ENCODE data around the gene TUBGCP5.

DNA sequence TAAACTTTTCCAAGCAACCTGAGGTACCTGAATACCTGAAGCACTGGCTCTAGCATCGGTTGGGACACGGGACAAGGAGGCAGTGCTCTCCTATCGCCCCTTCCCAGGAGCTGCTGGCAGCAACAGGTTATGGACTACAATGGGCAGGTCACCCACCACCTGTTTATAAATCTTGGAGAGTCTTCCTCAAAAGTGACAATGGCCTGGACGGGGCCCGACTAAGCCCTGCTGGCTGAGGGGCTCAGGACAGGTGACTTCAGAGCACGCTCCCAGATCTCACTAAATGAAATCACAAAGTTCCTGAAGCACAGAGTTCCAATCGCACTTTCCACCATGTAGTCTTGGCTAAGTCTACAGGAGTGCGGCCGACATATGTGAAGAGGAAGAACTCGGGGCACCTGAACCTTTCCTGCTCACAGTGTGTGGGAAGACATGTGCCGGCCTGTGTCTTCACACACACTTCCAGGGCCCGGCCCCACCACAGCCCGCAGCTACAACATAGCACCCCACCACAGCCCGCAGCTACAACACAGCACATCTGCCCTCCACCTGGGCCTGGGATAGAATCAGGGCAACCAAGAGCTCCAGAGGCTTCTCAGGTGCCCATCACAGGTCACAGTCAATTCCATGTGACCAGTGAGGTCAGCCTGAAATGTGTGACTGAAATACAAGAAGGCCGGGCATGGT lies 72.1 kb downstream of the TUBGCP5 start:
- TF ChIP-seq EZH2 (IDR thresholded peaks at IDR 0.05): no peak
- TF ChIP-seq POLR2AphosphoS5 (IDR thresholded peaks at IDR 0.05; ENCODE audit: borderline replicate concordance, low read depth, low read length): no peak
- no peak for TF ChIP-seq FOXP2 (optimal IDR thresholded peaks at IDR 0.05; ENCODE audit: control extremely low read depth, extremely low read length, insufficient read depth)
